ENCODE measurements around the gene ZFYVE28. TPM values are rescaled to one million over a fixed set of nuclear protein-coding genes. Genes with fewer than 3 reads are reported as not detected.

Gene ZFYVE28
- total RNA-seq, 6 donors from 2014 or later, result 10.8 to 51.3 (median 15.2) TPM

DNA sequence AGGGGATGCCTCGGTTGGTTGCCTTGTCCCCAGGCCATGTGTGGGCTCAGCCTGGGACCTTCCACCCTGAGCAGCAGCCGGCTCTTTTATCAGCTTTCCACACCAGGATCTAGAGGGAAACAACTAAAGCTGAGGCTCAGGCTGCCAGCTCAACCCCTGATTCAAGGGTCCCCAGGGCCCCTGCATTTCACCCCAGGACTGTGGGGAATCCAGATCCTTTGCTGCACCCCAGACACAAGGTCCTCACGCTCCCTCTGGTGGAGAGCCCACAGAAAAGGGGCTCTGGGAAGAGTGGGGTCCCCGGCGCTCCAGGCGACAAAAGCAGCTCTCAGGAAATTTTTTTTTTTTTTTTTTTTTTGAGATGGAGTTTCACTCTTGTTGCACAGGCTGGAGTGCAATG lies 64.3 kb downstream of the ZFYVE28 start:
- H3K27me3 ChIP-seq, result no peaks in the 10 kb centered on the region
- H3K9me3 ChIP-seq, result no peaks in the 10 kb centered on the region
- 61 to 72% methylated on average over 6 of the region's 6 CpGs for WGBS, 2 donors
- H3K4me1 ChIP-seq, result no peaks in the 10 kb centered on the region
- H3K36me3 ChIP-seq, result no peaks in the 10 kb centered on the region
- TF ChIP-seq, protein P1, sequence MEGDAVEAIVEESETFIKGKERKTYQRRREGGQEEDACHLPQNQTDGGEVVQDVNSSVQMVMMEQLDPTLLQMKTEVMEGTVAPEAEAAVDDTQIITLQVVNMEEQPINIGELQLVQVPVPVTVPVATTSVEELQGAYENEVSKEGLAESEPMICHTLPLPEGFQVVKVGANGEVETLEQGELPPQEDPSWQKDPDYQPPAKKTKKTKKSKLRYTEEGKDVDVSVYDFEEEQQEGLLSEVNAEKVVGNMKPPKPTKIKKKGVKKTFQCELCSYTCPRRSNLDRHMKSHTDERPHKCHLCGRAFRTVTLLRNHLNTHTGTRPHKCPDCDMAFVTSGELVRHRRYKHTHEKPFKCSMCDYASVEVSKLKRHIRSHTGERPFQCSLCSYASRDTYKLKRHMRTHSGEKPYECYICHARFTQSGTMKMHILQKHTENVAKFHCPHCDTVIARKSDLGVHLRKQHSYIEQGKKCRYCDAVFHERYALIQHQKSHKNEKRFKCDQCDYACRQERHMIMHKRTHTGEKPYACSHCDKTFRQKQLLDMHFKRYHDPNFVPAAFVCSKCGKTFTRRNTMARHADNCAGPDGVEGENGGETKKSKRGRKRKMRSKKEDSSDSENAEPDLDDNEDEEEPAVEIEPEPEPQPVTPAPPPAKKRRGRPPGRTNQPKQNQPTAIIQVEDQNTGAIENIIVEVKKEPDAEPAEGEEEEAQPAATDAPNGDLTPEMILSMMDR (IDR thresholded peaks at IDR 0.05), result no peak
- no peak for TF ChIP-seq POLR2AphosphoS5 (IDR thresholded peaks at IDR 0.05)
- no peak for TF ChIP-seq POLR2A (IDR thresholded peaks at IDR 0.05)
- TF ChIP-seq EP300 (IDR thresholded peaks at IDR 0.05), result no peak
- DNase-seq (no peak), ATAC-seq (ENCODE audit: low FRiP score in 2 of 2) (no peak)
- no peak overlapping the region for H3K4me3 ChIP-seq
- H3K27ac ChIP-seq, result no peak overlapping the region

DNA sequence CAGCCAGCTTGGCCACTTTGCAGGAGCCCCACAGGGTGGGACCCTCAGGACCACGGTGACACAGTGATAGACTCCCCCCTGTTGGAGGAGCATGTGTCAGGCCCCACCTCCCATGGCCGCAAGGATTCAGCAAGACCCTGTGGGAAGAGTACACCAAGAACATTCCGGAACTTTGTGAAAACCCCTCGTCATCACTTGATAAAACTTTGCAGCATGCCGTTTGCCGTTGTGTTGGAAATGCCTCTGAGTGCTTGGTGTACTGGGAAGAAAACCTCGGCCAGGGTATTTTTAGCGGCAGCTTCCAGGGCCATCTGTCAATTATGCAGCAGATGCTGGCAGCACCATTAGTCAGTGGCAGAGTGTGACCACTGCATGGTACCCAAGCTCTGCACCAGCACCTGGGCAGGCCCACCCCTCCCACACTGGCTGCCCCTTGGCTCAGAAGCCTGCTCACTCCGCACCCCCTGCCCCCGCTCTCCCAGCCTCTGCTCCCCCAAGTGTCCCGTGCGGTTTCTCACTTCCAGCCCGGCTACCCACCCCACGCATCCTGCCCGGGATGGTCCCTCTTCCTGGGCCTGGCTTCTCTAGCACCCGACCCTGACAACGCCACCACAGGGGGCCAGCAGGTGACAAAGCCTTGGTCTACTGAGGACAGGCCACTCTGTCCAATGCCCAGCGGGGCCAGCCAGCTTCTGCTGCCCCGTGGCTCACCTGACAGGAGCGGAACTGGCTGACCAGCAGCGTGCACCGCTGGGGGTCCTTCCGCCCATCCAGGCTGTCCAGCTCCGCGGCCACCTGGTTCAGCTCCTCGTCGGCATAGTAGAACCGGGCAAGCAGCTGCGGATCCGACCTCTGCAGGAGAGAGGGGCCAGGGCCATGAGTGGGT lies 65.0 kb downstream of the ZFYVE28 start:
- H3K27ac ChIP-seq, result no peak overlapping the region
- no peaks in the 10 kb centered on the region for H3K4me1 ChIP-seq
- H3K9me3 ChIP-seq, result no peaks in the 10 kb centered on the region
- DNase-seq (peak; percentile 12 to 74), ATAC-seq (ENCODE audit: low FRiP score in 2 of 2) (no peak)
- no peak overlapping the region for H3K4me3 ChIP-seq
- WGBS, 2 donors, result 83% methylated on average over 14 to 26 of the region's 30 CpGs
- H3K36me3 ChIP-seq, result no peaks in the 10 kb centered on the region
- TF ChIP-seq, protein P1 (IDR thresholded peaks at IDR 0.05), result no peak
- TF ChIP-seq POLR2A (IDR thresholded peaks at IDR 0.05), result no peak
- TF ChIP-seq POLR2AphosphoS5 (IDR thresholded peaks at IDR 0.05), result no peak
- no peak for TF ChIP-seq EP300 (IDR thresholded peaks at IDR 0.05)
- no peaks in the 10 kb centered on the region for H3K27me3 ChIP-seq

DNA sequence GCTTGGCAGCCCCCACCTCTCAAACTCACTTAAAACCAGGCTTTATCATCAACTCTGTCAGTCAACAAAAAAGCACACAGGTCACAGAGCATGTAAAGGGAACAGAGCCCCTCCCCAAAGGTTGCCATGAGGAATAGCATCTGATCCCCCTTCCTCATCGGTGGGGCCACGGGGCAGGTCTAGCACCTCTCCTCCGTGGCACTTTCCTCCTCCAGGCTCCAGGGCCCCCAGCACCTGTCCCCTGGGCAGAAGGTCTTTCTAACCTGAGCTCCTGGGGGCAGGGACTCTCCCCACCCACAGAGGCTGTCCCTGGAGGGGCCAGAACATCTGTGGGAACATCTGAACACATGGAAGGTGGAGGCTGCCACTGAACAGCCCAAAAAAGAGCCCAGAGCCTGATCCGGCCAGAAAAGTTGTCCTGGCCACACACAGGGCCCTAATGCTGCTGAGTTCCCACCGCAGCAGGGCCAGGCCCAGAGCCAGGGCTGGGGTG lies 65.7 kb downstream of the ZFYVE28 start:
- TF ChIP-seq EP300 (IDR thresholded peaks at IDR 0.05) (no peak), POLR2AphosphoS5 (IDR thresholded peaks at IDR 0.05) (no peak), POLR2A (IDR thresholded peaks at IDR 0.05) (no peak)
- TF ChIP-seq, protein P1 (IDR thresholded peaks at IDR 0.05), result no peak
- ATAC-seq (ENCODE audit: low FRiP score in 2 of 2) (no peak), DNase-seq (peak in 1 of 2 donors; percentile 10)
- 80 to 81% methylated on average over 2 to 5 of the region's 5 CpGs for WGBS, 2 donors
- H3K27ac ChIP-seq, result no peak overlapping the region
- no peaks in the 10 kb centered on the region for H3K4me1 ChIP-seq
- no peaks in the 10 kb centered on the region for H3K27me3 ChIP-seq
- no peaks in the 10 kb centered on the region for H3K36me3 ChIP-seq
- H3K9me3 ChIP-seq, result no peaks in the 10 kb centered on the region
- H3K4me3 ChIP-seq, result no peak overlapping the region

DNA sequence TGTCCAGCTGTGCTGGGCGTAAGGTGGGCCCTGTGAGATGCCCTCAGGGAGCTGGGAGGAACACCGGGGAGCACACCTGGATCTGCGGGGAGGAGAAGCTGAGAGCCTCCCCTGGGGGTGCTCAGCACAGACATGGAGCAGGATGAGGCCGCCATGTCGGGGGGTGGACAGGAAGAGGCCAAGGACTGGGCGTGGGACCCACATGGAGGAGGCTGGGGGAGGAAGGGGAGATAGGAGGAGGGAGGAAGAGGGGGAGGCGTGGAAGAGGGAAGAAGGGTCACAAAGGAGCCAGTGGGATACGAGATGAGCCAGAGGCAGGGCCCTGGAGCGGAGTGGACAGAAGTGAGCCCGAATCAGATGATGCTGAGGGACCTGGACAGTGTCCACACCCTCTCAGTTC lies 66.3 kb downstream of the ZFYVE28 start:
- Histone ChIP-seq H3K27ac (no peak overlapping the region), H3K4me3 (no peak overlapping the region), H3K27me3 (no peaks in the 10 kb centered on the region), H3K9me3 (no peaks in the 10 kb centered on the region), H3K4me1 (no peaks in the 10 kb centered on the region), H3K36me3 (no peaks in the 10 kb centered on the region)
- WGBS, 2 donors, result 85 to 86% methylated on average over 10 of the region's 10 CpGs
- DNase-seq (peak in 1 of 2 donors; percentile 9), ATAC-seq (ENCODE audit: low FRiP score in 2 of 2) (no peak)
- no peak for TF ChIP-seq POLR2A (IDR thresholded peaks at IDR 0.05)
- no peak for TF ChIP-seq EP300 (IDR thresholded peaks at IDR 0.05)
- TF ChIP-seq POLR2AphosphoS5 (IDR thresholded peaks at IDR 0.05), result no peak
- TF ChIP-seq, protein P1 (IDR thresholded peaks at IDR 0.05), result no peak
